Kidney tubule cell (primary cell): Measurements from ENCODE around the gene CFAP61.
A peak's percentile ranks its signal among the peaks of the same experiment; 100 is the strongest.

ENCODE experiments used
- DNase-seq: peaks from one replicate; pipeline ENCODE4 v3.0.0-alpha.2; 2018; ENCODE audit warnings: low spot score

Gene CFAP61

DNA sequence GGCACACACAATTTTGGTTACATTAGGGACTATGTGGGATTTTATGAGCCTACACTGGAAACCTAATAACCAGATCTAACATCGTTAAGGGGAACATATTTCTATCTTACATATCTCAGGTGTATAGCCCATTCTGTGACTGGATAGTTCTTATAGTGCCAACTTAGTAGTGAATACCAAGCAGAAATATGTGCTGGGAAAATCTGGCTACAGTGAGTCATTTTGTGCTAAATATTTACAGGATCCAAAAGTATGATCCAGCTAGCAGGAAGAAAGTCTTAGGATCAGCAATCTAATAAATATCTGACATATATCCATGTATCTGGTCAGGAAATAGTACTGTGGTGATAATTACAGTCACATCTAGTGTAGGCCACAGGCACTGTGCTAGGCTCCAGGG is 221.0 kb downstream of the CFAP61 start:
- DNase-seq: peak; percentile 76

DNA sequence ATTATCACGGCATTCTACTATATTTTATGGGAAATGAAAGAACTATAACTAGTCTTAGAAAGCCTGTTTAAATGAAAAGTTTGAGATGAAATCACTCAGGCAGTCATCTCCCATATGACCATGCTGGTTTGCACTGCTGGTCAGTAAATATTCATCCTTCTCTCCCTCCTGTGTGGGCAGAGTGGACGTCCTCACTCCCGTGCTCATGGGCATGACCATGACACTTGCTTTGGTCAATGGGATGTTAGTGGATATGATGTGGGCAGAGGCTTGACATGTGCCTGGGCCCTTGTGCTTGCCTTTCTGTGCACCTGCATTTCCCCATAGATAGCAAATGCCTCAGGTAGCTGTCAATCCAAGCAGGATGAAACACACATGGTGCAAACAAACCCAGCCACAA is 222.5 kb downstream of the CFAP61 start:
- no peak for DNase-seq

DNA sequence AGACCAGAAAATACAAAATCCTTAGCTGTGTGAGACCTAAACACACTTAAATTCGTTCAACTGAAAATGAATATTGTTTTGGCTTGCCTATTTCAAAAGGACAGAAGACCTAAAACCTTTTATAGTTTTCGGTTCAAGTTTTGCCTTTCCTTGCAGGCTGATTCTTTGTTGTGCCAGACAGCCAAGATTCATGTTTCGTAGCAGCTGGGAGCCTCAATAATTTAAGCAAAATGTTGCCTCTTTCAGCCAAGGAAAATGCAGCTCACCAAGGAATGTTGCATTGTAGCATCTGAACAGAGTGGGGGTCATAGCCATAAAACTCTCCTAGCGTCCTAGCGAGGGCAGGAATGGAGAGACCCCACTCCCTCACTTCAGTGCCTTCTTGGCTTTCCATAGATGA is 223.3 kb downstream of the CFAP61 start:
- no peak for DNase-seq

DNA sequence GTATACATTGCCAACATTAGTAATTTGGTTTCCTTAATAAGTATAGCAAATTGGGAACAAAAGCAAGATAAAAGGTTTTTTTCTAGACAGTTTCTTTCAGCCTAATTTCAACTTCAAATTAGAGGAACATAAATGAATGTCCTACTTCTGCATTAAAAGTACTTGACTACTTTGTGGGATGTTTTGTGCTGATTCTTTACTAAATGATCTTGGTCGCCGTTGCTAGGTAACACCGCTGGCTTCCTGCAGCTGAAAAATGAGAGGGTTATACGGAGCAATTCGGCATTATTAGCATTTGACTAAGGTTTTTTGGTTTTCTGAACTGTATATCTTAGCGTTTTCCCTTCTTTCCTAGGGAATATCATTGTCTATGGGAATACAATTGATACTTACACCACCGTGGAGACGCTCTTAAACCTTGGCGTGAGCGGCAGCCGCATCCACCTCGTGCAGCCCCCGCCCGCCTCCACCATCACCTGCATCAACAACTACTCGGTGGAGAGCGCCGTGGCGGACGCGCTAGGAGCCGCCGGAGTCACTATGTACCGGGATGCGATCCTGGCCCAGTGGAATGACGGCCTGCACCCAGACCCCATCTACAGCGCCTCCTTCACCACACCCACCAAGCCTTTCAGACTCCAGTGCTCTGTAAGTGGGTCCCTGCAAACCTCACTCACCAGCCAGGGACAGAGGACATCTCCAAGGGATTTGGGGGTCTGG is 224.6 kb downstream of the CFAP61 start:
- no peak for DNase-seq

DNA sequence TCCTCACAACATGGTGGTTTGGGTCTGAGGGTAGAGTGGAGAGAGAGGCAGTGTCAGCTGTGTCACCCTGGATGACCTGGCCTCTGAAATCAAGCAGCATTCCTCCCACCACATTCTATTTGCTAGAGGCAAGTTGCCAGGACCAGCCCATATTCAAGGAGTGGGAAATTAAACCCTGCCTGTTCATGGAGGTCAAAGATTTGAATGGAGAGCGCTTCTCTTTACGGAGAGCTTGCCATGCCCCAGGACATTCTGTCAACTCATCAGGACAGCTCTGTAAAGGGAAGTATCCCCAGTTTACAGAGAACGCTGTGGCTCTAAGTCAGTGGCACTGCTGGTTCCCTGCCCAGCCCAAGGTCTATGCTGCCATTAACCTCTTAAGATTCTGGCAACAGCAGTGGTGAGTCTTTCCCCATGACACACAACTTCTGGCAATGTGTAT is 225.6 kb downstream of the CFAP61 start:
- no peak for DNase-seq

DNA sequence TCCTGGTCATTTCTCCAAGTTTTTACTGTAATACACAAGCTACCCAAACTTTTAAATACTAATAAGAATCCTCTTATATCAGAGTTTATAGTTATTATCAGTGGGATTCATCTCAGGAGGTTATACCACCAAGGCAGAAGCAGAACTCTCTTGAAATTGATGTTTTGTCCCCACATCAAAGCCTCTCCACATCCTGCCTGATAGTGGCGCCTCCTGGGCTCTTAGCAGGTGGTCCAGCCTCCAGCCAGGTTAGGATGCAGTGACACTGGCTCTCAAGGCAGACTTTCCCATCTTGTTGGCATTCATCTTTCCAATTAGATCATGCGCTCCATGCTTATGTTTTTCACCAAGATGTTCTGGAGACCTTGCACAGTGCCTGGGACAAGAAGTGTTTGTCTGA is 233.7 kb downstream of the CFAP61 start:
- no peak for DNase-seq

DNA sequence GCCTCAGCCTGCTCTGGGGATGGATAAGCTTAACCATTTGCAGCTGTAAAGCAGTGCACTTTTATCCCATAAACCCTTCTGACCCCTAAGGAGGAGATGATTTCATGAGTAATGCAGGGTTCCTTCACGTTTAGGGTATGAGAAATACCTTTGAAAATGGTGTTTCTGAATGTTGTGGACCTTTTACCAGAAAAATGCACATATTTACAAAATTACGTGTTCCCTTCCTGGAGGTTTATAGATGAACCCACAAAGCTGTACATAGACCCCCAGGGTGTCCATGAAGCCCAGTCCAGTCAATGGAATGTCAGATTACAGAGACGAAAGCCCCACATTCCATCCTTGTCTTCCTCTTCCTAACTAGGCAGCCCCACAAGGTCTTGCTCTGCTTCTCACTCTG is 237.0 kb downstream of the CFAP61 start:
- DNase-seq: no peak

DNA sequence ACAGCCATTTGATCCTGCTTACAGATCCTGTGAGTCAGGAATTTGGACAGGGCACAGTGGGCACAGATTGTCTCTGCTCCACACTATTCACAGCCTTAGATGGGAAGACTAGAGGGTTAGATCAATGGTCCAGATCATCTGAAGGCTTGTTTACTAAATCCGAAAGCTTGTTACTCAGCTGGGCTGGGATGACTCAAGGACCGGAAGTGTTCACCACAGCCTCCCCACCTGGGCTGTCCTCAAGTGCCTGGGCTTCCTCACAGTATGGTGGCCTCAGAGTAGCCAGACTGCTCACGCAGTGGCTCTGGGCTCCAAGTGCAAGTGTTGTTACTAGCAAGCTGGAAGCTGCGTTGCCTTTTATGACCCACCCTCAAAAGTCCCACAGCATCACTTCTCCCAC is 240.1 kb downstream of the CFAP61 start:
- peak; percentile 1 for DNase-seq

DNA sequence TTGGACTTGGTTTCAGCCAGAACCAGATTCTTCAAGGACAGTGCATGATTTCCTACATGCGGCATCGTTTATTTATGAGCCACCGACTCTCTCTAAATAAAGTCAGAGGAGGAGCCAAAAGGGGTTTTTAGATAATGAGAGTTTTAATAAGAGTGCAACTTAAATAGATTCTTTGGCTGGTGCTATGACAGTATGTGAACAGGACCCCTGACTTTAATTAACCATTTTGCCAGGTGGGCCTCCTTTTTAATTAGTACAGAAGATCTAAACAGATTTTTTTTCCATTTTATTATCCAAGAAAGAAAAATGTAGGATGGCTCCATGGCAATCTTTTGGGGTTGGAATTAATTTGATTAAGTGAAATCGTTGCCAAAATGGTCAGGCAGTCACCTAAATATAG is 240.8 kb downstream of the CFAP61 start:
- no peak for DNase-seq

DNA sequence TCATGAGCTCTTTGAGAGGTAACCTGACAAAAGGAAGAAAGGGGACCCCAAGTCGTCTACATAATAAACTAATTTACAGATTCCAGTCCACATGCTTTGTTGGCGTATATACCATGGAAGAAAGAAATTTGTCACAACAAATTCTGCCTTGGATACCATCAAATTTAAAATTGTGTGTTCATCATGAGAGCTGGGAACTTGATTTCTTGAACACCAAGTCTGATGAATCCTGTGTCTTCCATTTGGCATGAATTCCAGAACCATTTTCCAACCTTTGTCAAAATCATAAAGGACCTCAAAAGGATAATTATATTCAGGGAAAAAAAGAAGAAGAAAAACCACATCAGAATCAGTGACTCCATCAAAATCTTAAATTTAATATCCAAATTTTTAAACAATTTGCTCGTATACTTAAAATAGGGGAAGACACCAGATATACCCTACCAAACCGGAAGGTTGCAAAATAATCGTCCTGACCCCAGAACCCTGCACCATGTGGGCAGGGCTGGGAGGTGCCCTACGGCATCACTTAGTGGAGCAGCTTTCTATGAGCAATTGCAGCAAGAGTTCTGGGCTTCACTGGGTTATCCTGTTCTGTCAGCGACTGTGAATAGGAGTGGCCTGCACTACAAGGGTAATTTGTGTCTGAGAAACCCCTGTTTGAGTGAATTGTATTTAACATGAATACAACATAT is 241.5 kb downstream of the CFAP61 start:
- no peak for DNase-seq

DNA sequence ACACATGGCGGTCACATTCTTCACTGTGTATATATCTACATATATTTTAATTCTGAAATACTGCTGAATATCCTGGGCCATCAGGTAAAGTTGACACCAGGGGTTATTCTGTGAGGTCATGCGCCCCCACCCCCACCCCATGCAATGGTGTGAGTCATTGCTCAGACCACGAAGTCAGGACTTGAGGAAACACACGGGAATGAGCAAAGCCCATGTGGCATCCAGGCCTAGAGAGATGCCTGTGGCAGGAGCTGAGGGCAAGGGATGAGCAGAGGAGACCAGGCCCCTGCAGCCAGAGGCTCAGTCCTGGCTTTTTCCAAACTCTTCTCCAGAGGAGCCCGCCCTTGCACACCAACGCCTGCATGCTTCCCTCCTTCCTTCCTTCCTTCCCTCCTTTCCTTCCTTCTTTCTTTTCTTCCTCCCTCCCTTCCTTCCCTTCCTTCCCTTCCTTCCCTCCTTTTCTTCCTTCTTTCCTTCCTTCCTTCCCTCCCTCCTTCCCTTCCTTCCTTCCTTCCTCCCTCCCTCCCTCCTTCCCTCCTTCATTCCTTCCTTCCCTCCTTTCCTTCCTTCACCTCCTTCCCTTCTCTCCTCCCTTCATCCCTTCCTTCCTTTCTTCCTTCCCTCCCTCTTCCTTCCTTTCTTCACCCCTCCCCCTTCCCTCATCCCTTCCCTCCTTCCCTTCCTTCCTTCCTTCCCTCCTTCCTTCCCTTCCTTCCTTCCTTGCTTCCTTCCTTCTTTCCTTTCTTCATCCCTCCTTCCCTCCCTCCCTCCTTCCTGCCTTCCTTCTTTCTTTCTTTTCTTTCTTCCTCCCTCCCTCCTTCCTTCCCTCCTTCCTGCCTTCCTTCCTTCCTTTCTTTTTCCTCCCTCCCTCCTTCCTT is 243.5 kb downstream of the CFAP61 start:
- DNase-seq: peak; percentile 57

DNA sequence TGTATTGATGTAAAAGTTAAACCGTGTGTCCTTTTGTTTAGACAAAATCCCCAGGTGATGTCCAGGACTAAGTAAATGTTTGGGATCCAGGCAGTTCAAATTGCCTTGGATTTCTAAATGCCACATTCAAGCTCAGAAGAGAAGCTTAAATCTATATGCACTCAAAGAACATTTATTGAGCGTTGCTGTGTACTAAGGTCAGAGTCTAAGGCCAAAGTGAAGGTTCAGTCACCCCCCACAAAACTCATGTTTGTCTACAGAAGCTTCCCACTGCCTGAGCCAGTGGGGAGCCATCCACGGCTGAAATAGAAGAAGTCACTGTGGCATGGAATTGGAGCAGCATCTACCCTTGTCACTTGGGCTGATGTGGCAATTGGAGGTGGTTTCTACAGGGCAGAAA is 244.8 kb downstream of the CFAP61 start:
- no peak for DNase-seq

DNA sequence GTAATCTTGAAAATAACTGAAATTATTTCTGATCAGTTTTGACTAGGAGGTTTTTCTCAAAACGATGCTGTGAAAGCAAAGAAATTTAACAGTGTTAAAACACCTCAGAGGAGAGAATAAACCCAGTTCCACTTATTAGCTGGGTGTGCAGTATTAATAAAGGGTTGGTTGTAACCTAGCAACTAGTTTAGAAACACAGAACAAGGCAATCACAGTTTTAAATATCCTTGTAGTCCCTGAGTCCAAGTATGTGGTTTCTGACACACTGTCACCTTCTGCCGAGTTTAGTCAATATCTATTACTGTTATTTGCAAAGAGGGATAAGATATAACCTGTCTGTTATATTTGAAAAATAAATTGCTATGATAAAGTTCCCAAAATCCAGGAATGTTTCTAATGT is 245.4 kb downstream of the CFAP61 start:
- no peak for DNase-seq

DNA sequence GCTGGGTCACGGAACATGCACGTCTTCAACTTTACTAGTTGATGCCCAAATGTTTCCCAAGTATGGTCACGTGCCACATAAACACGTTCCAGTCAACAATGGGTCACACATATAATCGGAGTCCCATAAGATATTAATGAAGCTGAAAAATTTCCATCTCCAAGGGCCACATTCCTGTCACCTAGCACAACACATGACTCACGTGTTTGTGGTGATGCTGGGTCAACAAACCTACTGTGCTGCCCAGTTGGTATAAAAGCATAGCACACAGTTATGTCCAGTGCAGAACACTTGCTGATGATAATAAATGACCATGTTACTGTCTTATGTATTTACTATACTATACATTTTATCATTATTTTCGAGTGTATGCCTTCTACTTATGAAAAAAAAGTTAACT is 247.6 kb downstream of the CFAP61 start:
- DNase-seq: no peak

DNA sequence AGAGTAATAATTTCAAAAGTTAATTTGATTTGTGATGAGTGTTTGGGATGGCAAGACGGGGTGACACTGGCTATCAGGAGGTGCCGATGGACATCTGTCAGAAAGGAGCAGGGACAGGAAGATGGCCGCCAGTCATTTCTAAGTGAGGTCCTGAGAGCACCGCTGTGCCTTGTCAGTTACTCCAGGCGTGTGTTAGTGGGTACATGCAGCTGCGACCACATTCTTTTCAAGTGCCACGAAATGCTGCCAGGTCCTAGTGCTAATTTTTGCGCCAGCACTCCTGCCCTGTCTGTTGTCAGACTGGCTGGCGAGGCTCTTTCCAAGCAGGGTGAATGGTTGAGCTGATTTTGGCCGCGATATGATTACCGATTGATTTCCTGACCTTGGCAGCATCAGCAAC is 251.0 kb downstream of the CFAP61 start:
- no peak for DNase-seq

DNA sequence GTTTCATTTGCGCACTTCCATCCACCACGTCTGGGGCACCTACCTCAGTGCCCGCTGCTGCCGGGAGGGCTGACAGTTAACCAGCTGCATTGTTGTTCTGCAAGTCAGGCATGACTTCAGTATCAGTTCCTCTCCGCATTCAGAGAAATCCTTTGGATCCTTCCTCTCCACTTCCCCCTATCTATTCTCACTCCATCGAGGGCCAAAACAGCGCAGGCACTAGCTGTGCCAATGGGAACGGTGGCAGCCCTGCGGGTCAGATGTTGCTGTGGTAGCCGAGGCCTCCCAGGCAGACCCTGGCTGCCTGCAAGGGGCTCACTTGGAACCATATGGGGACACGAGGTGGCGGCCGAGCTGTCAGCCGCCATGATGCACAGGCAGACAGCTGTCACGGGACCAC is 251.4 kb downstream of the CFAP61 start:
- no peak for DNase-seq

DNA sequence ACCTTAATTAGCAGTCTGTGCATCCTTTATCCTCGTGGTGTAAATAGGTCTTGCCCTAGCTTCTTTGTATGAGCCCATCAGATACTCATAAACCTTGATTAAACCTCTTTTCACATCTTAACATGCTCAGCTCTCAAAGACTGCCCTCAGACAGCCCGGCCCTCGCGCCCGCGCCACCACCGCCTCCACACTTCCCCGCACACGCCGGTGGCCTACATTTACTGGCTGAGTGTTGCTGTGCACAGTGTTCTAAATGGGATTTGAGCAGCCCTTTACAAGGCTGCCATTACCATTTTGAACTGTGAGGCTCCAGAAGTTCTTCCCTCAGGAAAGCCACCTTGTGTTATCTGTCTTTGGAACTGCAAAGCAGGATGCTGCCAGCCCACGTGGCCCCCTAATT is 252.6 kb downstream of the CFAP61 start:
- no peak for DNase-seq

DNA sequence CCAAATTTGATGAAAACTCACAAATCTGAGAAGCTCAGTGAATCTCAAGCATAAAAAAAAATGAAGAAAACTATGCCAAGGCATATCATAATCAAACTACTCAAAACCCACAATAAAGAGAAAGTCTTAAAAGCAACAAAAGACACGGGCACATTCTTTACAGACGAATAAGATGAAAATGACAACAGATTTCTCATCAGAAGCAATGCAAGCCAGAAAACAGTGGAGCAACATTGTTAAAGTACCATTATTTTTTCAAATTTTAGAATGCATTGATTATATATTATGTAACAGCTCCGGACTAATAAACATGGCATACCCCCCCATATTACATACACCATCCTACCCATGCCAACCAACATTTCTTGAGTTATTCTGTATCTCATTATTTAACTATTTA is 260.2 kb downstream of the CFAP61 start:
- DNase-seq: no peak

DNA sequence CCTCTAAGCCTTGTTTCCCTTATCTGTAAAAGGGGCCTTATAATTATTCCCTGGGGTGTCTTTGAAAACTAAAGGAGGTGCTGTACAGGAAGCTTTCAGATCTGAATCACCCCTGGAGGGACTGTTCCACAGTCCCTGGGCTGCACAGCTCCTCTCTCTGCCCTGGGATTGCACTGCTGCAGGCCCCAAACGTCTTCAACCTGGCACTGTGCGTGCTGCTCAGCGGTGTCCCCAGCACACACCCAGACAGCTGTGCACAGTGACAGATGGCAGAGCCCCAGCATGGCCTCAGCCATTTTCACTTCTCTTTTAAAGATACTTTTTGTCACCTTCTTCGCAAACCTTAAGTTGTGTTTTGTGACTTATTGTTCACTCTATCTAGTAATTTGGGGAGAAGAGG is 264.9 kb downstream of the CFAP61 start:
- no peak for DNase-seq

DNA sequence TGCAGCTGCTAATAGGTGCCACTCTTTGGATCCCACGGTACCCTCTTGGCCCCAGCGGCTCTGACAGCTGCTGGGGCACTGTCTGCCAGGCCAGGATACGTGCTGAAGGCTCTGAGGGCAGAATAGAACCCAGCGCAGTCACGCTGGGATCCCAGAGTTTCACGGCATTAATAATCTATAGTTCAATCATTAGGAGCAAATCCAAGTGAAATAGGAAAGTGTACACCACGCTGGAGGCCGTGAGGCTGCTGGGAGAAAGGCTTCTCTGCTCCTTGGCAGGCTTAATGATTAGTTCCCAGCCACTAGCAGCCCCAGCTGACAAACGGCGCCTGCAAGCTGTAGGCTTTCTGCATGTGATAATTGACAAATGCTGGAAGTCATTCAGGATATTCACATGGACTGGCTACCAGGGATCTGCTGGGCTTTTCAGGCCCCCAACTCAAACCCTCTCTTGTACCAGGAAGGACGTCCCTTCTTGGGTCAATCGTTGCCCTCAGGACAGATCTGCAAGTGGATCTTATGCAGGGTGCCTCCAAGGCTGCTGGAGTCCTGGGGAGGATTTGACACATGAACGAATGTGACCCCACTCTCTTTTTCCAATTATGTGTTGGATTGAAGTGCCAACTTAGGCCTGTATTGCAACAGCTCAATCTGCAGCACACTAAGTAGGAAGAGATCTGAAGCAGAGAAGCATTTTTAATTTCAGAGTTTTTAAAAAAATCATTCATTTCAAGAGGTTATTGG is 265.5 kb downstream of the CFAP61 start:
- DNase-seq: no peak

DNA sequence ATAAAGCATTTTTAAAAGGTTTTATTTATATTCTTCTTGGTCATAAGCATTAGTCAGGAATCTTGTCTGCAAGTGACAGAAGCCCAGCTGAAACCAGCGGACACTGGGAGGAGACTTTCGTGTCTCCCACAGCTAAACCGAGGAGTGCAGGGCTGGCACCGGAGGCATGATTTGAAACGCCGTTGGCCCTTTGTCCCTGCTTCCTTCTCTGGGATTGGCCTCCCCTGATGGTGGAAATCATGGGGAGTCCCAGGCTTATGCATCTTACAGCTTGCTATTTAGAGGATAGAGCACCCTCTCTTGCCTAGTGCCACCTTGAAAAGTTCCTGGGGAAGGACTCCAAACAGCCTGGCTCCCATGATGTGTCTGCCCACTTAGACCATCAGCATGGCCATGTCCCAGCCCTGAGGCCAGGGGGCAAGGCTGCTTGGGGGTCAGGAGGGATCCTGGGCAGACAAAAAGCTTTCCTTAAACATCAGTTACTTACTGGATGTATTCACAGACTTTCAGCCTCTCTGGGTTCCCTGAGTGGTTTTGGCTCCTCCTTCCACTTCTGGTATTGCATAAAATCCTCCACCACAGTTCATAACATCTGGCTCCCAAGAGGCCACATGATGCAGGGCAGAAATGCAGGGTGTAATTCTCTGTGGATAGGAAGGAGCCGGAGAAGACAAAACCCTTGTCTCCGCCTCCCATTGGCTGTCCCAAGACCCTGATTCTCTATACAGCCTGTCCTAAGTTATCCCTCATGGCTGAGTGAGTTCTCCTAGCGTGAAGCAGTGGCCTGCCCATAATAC is 266.2 kb downstream of the CFAP61 start:
- no peak for DNase-seq
